ENCODE measurements around the gene MFSD11.
"Not testable (repeated sequence)": the region's sequence is repeated elsewhere in the genome, so short reads cannot be mapped to it uniquely, and the experiment has no call there.

The MFSD11 gene

GRCh38 chr17:76727745-76728456 lies 10.0 kb upstream of the MFSD11 start:
- DNase-seq: no peak

GRCh38 chr17:76731800-76732733 lies 5.9 kb upstream of the MFSD11 start:
- DNase-seq: not testable (repeated sequence)

DNA sequence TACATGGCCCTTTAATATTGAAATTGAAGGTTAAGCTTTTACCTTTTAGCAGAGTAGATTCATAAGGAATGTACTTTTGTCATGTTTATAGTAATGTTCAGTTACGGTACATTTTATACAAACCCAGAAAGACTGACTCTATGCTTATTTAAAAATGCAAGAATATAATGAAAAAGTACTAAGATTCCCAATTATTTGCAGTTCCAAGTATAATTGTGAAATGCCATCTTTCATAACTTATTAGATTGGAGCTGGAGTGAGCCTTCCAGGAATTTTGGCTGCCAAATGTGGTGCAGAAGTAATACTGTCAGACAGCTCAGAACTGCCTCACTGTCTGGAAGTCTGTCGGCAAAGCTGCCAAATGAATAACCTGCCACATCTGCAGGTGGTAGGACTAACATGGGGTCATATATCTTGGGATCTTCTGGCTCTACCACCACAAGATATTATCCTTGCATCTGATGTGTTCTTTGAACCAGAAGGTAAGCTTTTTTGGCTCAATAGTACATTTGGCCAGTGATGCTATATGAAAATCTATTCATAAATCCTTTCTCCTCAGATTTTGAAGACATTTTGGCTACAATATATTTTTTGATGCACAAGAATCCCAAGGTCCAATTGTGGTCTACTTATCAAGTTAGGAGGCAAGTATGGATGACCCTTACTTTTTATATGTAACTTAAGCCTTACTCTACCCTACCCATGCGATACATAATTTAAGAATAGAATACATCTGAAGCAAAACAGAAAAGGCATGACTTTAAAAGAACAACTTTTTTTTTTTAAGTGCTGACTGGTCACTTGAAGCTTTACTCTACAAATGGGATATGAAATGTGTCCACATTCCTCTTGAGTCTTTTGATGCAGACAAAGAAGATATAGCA lies 4.9 kb upstream of the MFSD11 start:
- DNase-seq: no peak

GRCh38 chr17:76733618-76733957 lies 4.3 kb upstream of the MFSD11 start:
- no peak for DNase-seq

- no peak for DNase-seq
Measured at GRCh38 chr17:76734080-76734840, 3.7 kb upstream of the MFSD11 start.

DNA sequence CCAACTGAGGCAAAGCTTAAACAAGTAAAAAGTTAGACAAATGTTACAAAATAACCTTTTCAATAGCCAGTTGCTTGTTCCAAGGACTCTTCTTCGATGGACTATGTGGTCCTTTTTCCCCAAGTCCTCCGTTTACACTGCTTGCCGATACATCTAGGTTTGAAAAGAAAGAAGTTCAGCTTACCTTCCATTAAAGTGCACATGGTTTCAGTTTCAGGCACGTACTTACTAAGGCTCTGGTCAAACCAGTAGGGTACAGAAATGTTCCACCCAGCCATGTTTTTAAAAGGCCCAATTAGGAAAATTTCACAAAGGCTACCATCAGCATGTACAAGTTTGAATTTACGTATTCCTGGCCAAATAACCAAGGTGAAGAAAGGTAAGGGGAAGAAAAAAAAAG lies 2.9 kb upstream of the MFSD11 start:
- no peak for DNase-seq

DNA sequence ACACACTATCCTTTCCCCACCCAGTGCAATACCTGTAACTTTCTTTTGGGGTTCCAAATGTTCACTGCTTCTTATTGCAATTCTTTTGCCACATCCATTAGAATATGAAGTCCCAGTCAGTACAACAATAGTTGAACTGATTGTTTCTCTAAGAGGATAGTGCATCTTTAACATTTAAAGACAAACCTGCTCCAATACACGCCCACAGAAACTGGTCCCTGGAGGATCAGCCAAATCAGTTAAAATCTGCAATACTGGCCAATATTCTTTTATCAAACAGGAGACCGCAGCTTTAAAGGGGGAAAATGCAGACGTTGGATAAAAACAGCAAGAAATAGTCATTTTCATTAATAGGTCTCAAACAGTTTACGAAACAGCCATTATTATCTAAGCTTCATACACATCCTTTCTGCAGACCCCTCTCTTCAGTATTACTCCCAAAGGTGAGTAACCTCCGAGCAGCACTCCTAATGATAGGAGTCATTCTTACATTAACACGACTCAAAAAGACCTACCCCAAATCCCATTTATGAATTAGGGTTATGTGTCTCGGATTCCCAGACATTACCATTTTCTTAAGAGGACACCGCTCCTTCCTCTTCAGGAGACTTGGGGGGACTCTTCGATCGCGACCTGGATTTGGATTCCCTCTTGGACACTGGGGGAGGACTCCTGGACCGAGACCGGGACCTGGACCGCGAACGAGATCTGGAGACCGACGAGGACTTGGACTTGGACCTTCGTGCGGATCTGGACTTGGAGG lies 2.2 kb upstream of the MFSD11 start:
- DNase-seq: no peak

- DNase-seq: no peak
Measured at GRCh38 chr17:76736349-76737081, 1.4 kb upstream of the MFSD11 start.

DNA sequence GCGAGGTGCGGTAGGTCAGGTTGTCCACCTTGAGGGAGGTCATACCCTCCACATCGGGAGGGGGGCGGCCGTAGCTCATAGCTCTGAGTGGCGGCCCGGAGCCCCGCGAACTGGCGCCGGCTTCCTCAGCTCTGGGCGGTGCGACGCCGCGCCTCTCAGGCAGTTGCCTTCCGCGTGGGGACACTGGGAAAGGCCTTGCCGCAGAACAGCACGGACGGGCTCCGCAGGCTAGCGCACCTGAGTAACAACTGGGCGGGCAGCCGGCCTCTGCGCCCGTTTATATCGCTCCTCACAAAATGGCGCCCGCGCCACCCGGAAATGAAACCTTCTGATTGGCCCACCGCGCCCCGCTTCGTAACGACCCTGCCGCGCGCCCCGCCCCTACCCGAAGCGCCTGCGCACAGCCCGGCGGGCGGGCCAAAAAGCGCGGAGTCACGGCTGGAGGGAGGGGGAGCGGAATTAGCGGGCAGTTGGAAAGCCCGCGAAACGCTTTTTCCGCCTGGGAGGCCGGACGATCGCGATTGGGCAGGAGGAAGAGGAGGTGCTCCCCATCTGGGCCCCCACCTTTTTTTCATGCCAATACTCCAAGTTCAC lies 740 bp upstream of the MFSD11 start, which contains the start of gene SRSF2:
Gene SRSF2 (minus strand): TSS at position 250 of the 594 bp plus-strand sequence. CDS start 171 bp downstream, at position 79.
- peak; percentile 95 for DNase-seq

DNA sequence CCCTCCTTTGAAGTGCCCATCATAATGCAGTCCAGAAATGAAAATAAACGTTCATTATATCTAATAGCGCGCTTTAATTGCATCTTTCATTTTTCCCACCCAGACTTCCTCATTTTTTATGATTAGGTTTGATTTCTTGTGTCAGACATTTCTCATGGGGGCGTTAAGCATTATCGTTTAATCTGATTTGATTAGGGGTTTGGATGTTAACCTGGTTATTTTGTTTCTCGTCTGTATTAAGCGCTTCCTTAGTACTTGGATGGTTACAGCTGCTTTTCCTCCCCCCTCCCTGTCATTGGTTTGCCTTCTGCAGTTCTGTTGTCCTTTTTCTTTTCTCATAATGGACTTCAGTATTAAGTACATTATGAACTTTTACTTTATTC lies 540 bp downstream of the MFSD11 start:
- DNase-seq: no peak

- not testable (repeated sequence) for DNase-seq
Measured at GRCh38 chr17:76739568-76740115, 1.7 kb downstream of the MFSD11 start.

DNA sequence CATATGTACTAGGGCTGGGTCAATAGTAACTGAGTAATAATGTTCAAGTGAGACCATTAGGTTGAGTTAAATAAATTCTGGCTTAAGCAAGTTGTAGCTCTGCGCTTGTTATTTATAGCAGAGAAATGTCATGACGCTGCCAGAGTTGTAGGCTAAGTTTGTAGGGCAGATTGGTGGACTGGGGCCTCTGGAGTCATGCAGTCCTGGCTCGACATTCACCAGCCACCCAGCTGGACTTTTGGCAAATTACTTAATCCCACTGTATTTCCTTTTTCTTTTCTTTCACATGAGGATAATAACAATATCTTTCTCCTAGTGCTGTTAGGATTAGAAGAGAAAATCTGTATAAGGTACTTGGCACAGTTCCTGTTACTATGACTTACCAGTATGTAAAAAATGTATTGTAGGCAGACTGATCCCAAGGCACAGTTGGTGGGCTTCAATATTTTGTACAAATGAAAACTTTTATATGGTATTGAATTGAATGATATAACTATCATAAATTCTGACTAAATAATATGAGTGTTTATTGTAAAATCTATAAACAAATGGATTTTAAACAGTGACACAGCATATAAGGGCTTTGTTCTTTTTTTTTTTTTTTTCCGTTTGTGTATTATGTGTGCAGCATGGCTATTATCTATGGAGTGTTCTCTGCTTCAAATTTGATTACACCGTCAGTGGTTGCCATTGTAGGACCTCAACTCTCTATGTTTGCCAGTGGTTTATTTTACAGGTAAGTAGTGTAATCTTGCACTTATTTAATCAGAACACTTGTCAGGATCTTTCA lies 2.6 kb downstream of the MFSD11 start:
- DNase-seq: no peak

- no peak for DNase-seq
Measured at GRCh38 chr17:76742958-76743357, 5.0 kb downstream of the MFSD11 start.

GRCh38 chr17:76744747-76745146 lies 6.8 kb downstream of the MFSD11 start:
- DNase-seq: no peak

GRCh38 chr17:76745785-76746184 lies 7.9 kb downstream of the MFSD11 start:
- DNase-seq: not testable (repeated sequence)

- DNase-seq: no peak
Measured at GRCh38 chr17:76747716-76748363, 9.9 kb downstream of the MFSD11 start.

GRCh38 chr17:76748657-76749056 lies 10.7 kb downstream of the MFSD11 start:
- no peak for DNase-seq

DNA sequence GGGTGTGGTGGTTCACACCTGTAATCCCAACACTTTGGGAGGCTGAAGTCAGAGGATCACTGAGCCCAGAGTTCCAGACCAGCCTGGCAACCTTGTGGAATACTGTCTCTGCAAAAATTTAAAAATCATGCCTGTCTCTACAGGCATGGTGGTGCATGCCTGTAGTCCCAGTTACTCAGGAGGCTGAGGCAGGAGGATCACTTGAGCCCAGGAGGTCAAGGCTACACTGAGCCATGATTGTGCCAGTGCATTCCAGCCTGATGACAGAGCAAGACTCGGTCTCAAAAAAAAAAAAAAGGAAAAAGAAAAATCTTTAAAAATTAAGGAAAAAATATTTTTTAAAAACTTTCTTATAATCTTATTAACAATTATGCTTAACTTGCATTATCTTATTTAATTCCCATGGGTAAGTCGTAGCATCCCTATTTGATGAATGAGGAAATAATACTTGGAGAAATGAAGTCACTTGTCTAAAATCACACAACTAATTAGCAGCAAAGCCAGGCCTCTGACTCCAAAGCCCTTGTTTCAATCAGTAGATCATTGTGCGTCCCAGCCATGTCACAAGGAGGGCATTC lies 13.6 kb downstream of the MFSD11 start:
- no peak for DNase-seq
